Measurements from ENCODE around the gene LBH. TPM values are rescaled to one million over a fixed set of nuclear protein-coding genes. Genes with fewer than 3 reads are reported as not detected.

Gene LBH
- total and polyA plus RNA-seq, 12 donors, result 35.9 to 204 (median 149) TPM

DNA sequence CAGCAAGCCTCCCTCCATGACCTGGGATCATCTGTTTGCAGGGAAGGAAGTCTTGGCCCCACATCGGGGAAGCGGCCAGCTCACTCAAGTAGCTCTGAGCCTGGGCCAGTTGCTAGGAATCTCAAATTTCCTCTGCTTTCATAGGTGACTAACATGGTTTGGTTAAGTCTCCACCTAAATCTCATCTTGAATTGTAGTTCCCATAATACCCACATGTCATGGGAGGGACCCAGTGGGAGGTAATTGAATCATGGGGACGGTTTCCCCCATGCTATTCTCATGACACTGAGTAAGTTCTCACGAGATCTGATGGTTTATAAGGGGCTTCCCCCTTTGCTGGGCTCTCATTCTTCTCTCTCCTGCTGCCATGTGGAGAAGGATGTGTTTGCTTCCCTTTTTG lies 75.2 kb downstream of the LBH start:
- Histone ChIP-seq H3K27ac (no peak overlapping the region), H3K4me1 (peaks cover 0 to 8% (median 6%) of the 10 kb centered on the region in 9 donors), H3K4me3 (no peak overlapping the region), H3K27me3 (no peaks in the 10 kb centered on the region), H3K9me3 (peaks cover 0 to 3% (median 0%) of the 10 kb centered on the region in 11 donors), H3K36me3 (no peaks in the 10 kb centered on the region)
- DNase-seq (no peak), ATAC-seq (no peak)
- 94 to 98% methylated on average over 4 of the region's 4 CpGs for WGBS, 2 donors
- intact Hi-C loops (cut with DNase I), result no loop called here
- TF ChIP-seq, protein P1, sequence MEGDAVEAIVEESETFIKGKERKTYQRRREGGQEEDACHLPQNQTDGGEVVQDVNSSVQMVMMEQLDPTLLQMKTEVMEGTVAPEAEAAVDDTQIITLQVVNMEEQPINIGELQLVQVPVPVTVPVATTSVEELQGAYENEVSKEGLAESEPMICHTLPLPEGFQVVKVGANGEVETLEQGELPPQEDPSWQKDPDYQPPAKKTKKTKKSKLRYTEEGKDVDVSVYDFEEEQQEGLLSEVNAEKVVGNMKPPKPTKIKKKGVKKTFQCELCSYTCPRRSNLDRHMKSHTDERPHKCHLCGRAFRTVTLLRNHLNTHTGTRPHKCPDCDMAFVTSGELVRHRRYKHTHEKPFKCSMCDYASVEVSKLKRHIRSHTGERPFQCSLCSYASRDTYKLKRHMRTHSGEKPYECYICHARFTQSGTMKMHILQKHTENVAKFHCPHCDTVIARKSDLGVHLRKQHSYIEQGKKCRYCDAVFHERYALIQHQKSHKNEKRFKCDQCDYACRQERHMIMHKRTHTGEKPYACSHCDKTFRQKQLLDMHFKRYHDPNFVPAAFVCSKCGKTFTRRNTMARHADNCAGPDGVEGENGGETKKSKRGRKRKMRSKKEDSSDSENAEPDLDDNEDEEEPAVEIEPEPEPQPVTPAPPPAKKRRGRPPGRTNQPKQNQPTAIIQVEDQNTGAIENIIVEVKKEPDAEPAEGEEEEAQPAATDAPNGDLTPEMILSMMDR (IDR thresholded peaks at IDR 0.05), result no peak

DNA sequence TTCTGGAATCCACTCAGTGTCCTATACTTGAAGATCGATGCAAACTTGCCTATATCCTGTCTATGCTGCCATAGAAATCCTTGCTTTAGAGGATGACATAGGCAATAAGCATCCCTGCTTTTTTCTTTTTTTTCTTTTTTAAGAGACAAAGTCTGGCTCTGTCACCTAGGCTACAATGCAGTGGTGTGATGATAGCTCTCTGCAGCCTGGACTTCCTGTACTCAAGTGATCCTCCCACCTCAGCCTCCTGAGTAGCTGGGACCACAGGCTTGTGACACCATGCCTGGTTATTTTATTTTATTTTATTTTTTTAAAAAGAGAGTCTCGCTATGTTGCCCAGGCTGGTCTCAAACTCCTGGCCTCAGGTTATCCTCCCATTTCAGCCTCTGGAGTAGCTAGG lies 76.9 kb downstream of the LBH start:
- no peak for ATAC-seq
- intact Hi-C loops (cut with DNase I), result no loop called here
- Histone ChIP-seq H3K9me3 (peaks cover 0 to 3% (median 0%) of the 10 kb centered on the region in 11 donors), H3K4me3 (no peak overlapping the region), H3K4me1 (no peaks in the 10 kb centered on the region), H3K36me3 (no peaks in the 10 kb centered on the region), H3K27me3 (no peaks in the 10 kb centered on the region), H3K27ac (no peak overlapping the region)
- 99 to 100% methylated on average over 2 of the region's 2 CpGs for WGBS, 2 donors
- TF ChIP-seq, protein P1 (IDR thresholded peaks at IDR 0.05), result no peak
- no peak for DNase-seq

Other genes starting within 250 kb of the LBH start
- gene YPEL5, start 84.5 kb upstream of the LBH start, total RNA-seq, result 10 to 100 TPM; 52.0 to 88.8 (median 73.8) TPM
- 10 to 100 TPM; 35.5 to 38.3 TPM for gene YPEL5, start 84.5 kb upstream of the LBH start, polyA plus RNA-seq
- 10 to 100 TPM; 26.6 to 56.4 (median 44.9) TPM for gene LCLAT1, start 215.7 kb downstream of the LBH start, total RNA-seq
- 1 to 10 TPM; 8.0 to 8.5 TPM for gene LCLAT1, start 215.7 kb downstream of the LBH start, polyA plus RNA-seq